Lower lobe of right lung (tissue), 2 donors: ENCODE results near the gene NKX2-2. TPM values are rescaled to one million over a fixed set of nuclear protein-coding genes. Genes with fewer than 3 reads are reported as not detected.

Experiments used
- ATAC-seq, 2 donors: fragments of 200-7000 bp; cut with Tn5 transposase; one replicate each; pipeline ENCODE4 v1.9.1; 2020 to 2022; ENCODE audit warnings: mild to moderate bottlenecking in 2 of 2, moderate library complexity in 2 of 2
- DNase-seq: peaks from one replicate; pipeline ENCODE4 v3.0.0-alpha.2; 2020
- H3K27ac ChIP-seq: fragments of 200-600 bp; one replicate; pipeline ENCODE4 v1.8.0; 2022
- H3K27me3 ChIP-seq: fragments of 200-600 bp; one replicate; pipeline ENCODE4 v1.8.0; 2022; ENCODE audit warnings: low read depth
- H3K36me3 ChIP-seq: fragments of 200-600 bp; one replicate; pipeline ENCODE4 v1.8.0; 2022; ENCODE audit warnings: mild to moderate bottlenecking
- H3K4me1 ChIP-seq: fragments of 200-600 bp; one replicate; pipeline ENCODE4 v1.8.0; 2022
- H3K4me3 ChIP-seq: fragments of 200-600 bp; one replicate; pipeline ENCODE4 v1.8.0; 2022; ENCODE audit warnings: mild to moderate bottlenecking
- H3K9me3 ChIP-seq: fragments of 200-600 bp; one replicate; pipeline ENCODE4 v1.8.0; 2022
- intact Hi-C: fragments of 100-400 bp; cut with DNase I; formaldehyde crosslinking; loops from one replicate; pipeline ENCODE4 v1.11.0; 2022
- total RNA-seq: library from RNA; stranded (reverse); fragmentation: NEBNext Ultra II Directional; extraction: Animal tissue kit (Norgen Biotek cat#: 25700); gene quantifications from one replicate; pipeline ENCODE4 v1.2.1, GENCODE V29; 2021
- TF ChIP-seq, protein P1 (sequence below): fragments of 200-600 bp; IDR thresholded peaks from one replicate; pipeline ENCODE4 v1.8.0; 2022; ENCODE audit warnings: antibody characterized with exemption, mild to moderate bottlenecking
- donor health status: DM: no; HTN: yes; CAD: no; lungs with severe emphysema.

NKX2-2 gene
- total RNA-seq, 1 donor from 2014 or later = not detected

GRCh38 chr20:21505810-21506530 lies 7.9 kb downstream of the NKX2-2 start:
- Histone ChIP-seq H3K27me3 (peaks cover 89% of the 10 kb centered on the region), H3K9me3 (no peaks in the 10 kb centered on the region), H3K36me3 (no peaks in the 10 kb centered on the region), H3K27ac (no peak overlapping the region), H3K4me1 (peaks cover 40% of the 10 kb centered on the region), H3K4me3 (peak overlapping the region; percentile 47)
- ATAC-seq (peak; percentile 77 to 81), DNase-seq (peak; percentile 66)
- intact Hi-C loops = loop anchor here (5.0 kb wide), 1 partner anchor 269 kb away; no protein-coding TSS in a partner anchor
- TF ChIP-seq, protein P1, sequence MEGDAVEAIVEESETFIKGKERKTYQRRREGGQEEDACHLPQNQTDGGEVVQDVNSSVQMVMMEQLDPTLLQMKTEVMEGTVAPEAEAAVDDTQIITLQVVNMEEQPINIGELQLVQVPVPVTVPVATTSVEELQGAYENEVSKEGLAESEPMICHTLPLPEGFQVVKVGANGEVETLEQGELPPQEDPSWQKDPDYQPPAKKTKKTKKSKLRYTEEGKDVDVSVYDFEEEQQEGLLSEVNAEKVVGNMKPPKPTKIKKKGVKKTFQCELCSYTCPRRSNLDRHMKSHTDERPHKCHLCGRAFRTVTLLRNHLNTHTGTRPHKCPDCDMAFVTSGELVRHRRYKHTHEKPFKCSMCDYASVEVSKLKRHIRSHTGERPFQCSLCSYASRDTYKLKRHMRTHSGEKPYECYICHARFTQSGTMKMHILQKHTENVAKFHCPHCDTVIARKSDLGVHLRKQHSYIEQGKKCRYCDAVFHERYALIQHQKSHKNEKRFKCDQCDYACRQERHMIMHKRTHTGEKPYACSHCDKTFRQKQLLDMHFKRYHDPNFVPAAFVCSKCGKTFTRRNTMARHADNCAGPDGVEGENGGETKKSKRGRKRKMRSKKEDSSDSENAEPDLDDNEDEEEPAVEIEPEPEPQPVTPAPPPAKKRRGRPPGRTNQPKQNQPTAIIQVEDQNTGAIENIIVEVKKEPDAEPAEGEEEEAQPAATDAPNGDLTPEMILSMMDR = peak; percentile 74

DNA sequence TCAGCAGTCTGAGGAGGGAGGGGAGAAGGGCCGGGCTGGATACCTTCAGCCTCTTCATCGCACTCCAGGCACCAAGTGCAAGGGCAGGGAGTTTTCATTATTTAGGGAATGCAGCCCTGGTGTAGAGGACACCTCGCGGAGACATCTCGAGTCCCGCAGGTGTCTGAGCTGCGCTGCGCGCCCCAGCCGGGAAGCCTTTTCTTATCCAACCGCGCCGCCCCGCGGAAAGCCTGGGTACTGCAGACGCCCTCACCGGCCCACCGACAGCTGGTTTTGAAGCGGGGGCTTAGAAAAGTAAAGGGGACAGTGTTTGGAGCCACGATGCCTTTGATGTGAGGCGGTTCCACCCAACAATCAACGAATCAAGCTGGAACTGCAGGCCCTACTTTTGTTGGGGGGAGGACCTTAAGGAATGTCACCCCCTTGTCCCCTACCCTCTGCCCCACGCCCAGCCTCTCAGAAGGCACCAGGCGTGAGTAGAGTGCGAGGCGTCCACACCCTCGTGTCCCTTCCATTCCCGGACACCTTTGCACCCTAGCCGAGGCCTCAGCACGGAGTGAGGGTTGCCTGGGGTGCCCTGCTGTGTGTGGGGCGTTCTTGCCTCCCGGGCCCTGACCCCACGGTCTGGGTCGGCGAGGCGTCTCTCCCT lies 8.6 kb downstream of the NKX2-2 start:
- TF ChIP-seq, protein P1 = peak; percentile 98
- Histone ChIP-seq H3K27ac (no peak overlapping the region), H3K36me3 (no peaks in the 10 kb centered on the region), H3K4me3 (peak overlapping the region; percentile 47), H3K4me1 (peaks cover 34% of the 10 kb centered on the region), H3K27me3 (peaks cover 82% of the 10 kb centered on the region), H3K9me3 (no peaks in the 10 kb centered on the region)
- peak; percentile 85 for DNase-seq
- ATAC-seq = peak; percentile 77 to 78
- intact Hi-C loops = loop anchor here (5.0 kb wide), 1 partner anchor 268 kb away; no protein-coding TSS in a partner anchor

DNA sequence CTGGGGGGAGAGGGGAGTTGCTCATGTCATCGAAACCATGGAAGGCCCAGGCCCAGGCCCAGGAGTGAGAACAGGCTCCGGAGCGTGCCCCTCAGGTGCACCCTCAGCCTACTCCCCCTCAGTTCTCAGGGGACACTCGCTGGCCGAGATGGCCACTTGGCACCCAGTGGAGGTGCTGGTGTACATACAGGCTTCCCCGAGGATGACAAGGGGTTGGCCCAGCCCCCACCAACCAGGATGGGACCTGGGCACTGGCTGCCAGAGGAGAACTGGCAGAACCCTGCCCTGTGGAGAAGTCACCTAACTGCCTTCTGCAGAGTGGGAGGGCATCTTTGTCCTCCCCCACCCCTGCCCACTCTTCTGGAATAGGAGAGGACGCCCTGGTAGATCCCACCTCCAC lies 9.5 kb downstream of the NKX2-2 start:
- Histone ChIP-seq H3K4me1 (peaks cover 24% of the 10 kb centered on the region), H3K27me3 (peaks cover 75% of the 10 kb centered on the region), H3K36me3 (no peaks in the 10 kb centered on the region), H3K4me3 (no peak overlapping the region), H3K27ac (no peak overlapping the region), H3K9me3 (no peaks in the 10 kb centered on the region)
- DNase-seq (peak; percentile 41), ATAC-seq (no peak)
- TF ChIP-seq, protein P1 = no peak
- intact Hi-C loops = no loop called here

GRCh38 chr20:21503345-21503744 lies 10.5 kb downstream of the NKX2-2 start:
- H3K4me1 ChIP-seq = peaks cover 24% of the 10 kb centered on the region
- ATAC-seq (no peak), DNase-seq (no peak)
- no peaks in the 10 kb centered on the region for H3K9me3 ChIP-seq
- TF ChIP-seq, protein P1 = no peak
- H3K27ac ChIP-seq = no peak overlapping the region
- H3K27me3 ChIP-seq = peaks cover 74% of the 10 kb centered on the region
- no peaks in the 10 kb centered on the region for H3K36me3 ChIP-seq
- intact Hi-C loops = no loop called here
- H3K4me3 ChIP-seq = no peak overlapping the region

DNA sequence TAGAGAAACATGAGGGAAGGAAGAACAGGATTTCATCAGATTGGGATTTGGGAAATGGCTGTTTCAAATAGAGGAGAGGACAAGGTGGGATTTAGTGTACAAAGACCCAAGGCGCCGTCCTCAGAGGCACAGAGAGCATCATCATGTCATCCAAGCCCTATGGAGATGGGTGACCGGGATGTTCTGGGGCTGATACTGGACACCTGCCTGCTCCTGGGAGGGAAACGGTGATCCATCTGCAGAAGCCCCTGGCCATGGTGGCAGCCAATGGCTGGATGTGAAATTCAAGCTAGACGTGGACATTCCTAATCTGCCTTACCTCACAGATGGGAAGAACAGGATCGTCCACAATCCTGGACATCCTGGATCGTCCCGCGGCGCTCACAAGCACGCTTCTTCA lies 12.7 kb downstream of the NKX2-2 start:
- H3K4me3 ChIP-seq = no peak overlapping the region
- DNase-seq (no peak), ATAC-seq (no peak)
- H3K9me3 ChIP-seq = no peaks in the 10 kb centered on the region
- TF ChIP-seq, protein P1 = no peak
- peaks cover 13% of the 10 kb centered on the region for H3K4me1 ChIP-seq
- no peaks in the 10 kb centered on the region for H3K36me3 ChIP-seq
- no peak overlapping the region for H3K27ac ChIP-seq
- H3K27me3 ChIP-seq = peaks cover 69% of the 10 kb centered on the region
- intact Hi-C loops = no loop called here
